Stimulated activated CD4-positive, alpha-beta T cell treated with anti-CD3 and anti-CD28 coated beads, TNF-alpha, amount 100 ng/mL, for 4 hours (primary cell): ENCODE measurements around the gene NKX2-4.

Experiments used
- DNase-seq, 3 experiments: peaks; one replicate each; pipeline ENCODE4 v3.0.0-alpha.2; 2020; ENCODE audit warnings: low read depth in 3 of 3

NKX2-4 gene

GRCh38 chr20:21361266-21361665 is 36.1 kb downstream of the NKX2-4 start:
- DNase-seq: no peak

GRCh38 chr20:21360705-21361104 is 36.6 kb downstream of the NKX2-4 start:
- DNase-seq: no peak

- no peak for DNase-seq
These were observed 38.6 kb downstream of the NKX2-4 start for GRCh38 chr20:21358737-21359136.

GRCh38 chr20:21357844-21358243 is 39.5 kb downstream of the NKX2-4 start:
- no peak for DNase-seq

- DNase-seq: no peak
These were observed 40.9 kb downstream of the NKX2-4 start for GRCh38 chr20:21356386-21356785.

- DNase-seq: no peak
These were observed 41.3 kb downstream of the NKX2-4 start for GRCh38 chr20:21355981-21356380.

GRCh38 chr20:21353236-21353635 is 44.1 kb downstream of the NKX2-4 start:
- DNase-seq: no peak

GRCh38 chr20:21352703-21353102 is 44.6 kb downstream of the NKX2-4 start:
- no peak for DNase-seq
